RWPE2 (cell line): ENCODE measurements around the gene PPIC.

Source experiments
- ATAC-seq: fragments of 200-7000 bp; cut with Tn5 transposase; 3 replicates; pipeline ENCODE4 v1.9.1; 2021; ENCODE audit warnings: low read depth
- DNase-seq: peaks from one replicate; pipeline ENCODE4 v3.0.0-alpha.2; 2020; ENCODE audit warnings: low spot score
- H3K27ac ChIP-seq: fragments of 450-650 bp; 2 replicates; pipeline ENCODE4 v1.5.1; 2017; ENCODE audit warnings: mild to moderate bottlenecking; ENCODE audit not compliant: poor library complexity, severe bottlenecking
- H3K27me3 ChIP-seq: fragments of 250-450 bp; sonication (Bioruptor Pico); 2 replicates; pipeline ENCODE4 v1.5.1; 2021; ENCODE audit warnings: mild to moderate bottlenecking, moderate library complexity; ENCODE audit not compliant: insufficient read depth, poor library complexity, severe bottlenecking
- H3K36me3 ChIP-seq: fragments of 250-450 bp; sonication (Bioruptor Pico); 2 replicates; pipeline ENCODE4 v1.5.1; 2020; ENCODE audit warnings: low read depth, mild to moderate bottlenecking, moderate library complexity
- H3K4me1 ChIP-seq: fragments of 250-450 bp; sonication (Bioruptor Pico); 2 replicates; pipeline ENCODE4 v1.5.1; 2021; ENCODE audit warnings: mild to moderate bottlenecking, moderate library complexity; ENCODE audit not compliant: insufficient read depth, poor library complexity, severe bottlenecking
- H3K4me3 ChIP-seq: fragments of 250-450 bp; sonication (Bioruptor Pico); 2 replicates; pipeline ENCODE4 v1.5.1; 2021; ENCODE audit warnings: mild to moderate bottlenecking, moderate library complexity; ENCODE audit not compliant: severe bottlenecking
- H3K9me3 ChIP-seq: fragments of 250-450 bp; sonication (Bioruptor Pico); 2 replicates; pipeline ENCODE4 v1.5.1; 2021; ENCODE audit warnings: mild to moderate bottlenecking, moderate library complexity; ENCODE audit not compliant: severe bottlenecking
- TF ChIP-seq, protein P1 (sequence below): fragments of 450-650 bp; IDR thresholded peaks from one replicate; pipeline ENCODE4 v1.5.1; 2017; ENCODE audit warnings: mild to moderate bottlenecking, moderate library complexity; ENCODE audit not compliant: poor library complexity, severe bottlenecking

Gene PPIC

DNA sequence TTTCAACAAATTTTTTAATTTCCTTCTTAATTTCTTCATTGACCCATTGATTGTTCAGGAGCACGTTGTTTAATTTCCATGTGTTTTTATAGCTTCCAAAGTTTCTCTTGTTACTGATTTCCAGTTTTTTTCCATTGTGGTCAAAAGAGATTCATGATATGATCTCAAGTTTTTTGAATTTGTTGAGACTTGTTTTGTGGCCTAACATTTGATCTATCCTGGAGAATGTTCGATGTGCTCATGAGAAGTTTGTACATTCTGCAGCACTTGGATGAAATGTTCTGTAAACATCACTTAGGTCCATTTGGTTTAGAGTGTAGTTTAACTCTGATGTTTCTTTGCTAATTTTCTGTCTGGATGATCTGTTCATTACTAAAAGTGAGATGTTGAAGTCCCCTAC, 14.7 kb upstream of the PPIC start:
- ATAC-seq = no peak
- TF ChIP-seq, protein P1, sequence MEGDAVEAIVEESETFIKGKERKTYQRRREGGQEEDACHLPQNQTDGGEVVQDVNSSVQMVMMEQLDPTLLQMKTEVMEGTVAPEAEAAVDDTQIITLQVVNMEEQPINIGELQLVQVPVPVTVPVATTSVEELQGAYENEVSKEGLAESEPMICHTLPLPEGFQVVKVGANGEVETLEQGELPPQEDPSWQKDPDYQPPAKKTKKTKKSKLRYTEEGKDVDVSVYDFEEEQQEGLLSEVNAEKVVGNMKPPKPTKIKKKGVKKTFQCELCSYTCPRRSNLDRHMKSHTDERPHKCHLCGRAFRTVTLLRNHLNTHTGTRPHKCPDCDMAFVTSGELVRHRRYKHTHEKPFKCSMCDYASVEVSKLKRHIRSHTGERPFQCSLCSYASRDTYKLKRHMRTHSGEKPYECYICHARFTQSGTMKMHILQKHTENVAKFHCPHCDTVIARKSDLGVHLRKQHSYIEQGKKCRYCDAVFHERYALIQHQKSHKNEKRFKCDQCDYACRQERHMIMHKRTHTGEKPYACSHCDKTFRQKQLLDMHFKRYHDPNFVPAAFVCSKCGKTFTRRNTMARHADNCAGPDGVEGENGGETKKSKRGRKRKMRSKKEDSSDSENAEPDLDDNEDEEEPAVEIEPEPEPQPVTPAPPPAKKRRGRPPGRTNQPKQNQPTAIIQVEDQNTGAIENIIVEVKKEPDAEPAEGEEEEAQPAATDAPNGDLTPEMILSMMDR = no peak

DNA sequence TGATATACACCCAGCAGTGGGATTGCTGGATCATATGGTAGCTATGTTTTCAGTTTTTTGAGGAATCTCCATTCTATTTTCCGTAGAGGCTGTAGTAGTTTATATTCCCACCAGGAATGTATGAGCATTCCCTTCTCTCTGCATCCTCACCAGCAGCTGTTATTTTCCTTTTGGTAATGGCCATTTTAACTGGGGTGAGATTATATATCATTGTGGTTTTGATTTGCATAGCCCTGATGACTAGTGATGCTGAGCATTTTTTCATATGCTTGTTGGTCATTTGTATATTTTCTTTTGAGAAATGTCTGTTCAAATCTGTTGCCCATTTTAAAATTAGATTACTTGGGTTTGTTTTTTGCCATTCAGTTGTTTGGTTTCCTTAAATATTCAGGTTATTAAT, 11.2 kb upstream of the PPIC start:
- Histone ChIP-seq H3K9me3 (no peaks in the 10 kb centered on the region), H3K4me1 (no peaks in the 10 kb centered on the region), H3K27ac (no peak overlapping the region), H3K4me3 (no peak overlapping the region), H3K27me3 (peaks cover 10% of the 10 kb centered on the region), H3K36me3 (no peaks in the 10 kb centered on the region)
- DNase-seq (no peak), ATAC-seq (no peak)
- TF ChIP-seq, protein P1 = no peak

More for the DNA sequence above, 14.7 kb upstream of the PPIC start:
- Histone ChIP-seq H3K4me3 (no peak overlapping the region), H3K9me3 (no peaks in the 10 kb centered on the region), H3K27ac (no peak overlapping the region), H3K27me3 (peaks cover 2% of the 10 kb centered on the region), H3K36me3 (no peaks in the 10 kb centered on the region), H3K4me1 (no peaks in the 10 kb centered on the region)
- no peak for DNase-seq

DNA sequence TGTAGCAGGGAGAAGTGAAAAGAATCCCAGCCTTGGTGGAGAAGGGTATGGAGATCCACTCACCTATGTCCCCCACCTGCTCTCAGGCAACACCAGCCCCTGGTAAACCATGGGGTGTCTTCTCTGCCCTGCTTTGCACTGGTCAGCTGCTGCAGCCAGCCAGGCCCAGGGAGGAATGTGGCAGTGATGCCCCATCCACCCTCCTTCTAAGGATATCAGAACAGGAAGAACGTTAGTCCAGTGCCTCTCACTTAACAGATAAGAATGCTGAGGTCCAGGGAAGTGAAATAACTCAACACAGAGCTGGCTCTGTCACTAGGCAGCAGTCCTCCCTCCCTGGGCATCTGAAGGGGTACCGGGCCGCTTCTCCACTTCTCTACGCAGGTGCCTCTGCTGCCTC, 9.7 kb upstream of the PPIC start:
- peaks cover 9% of the 10 kb centered on the region for H3K27me3 ChIP-seq
- DNase-seq (no peak), ATAC-seq (peak; percentile 38; the same call in 1 of the 3 replicates)
- no peak overlapping the region for H3K4me3 ChIP-seq
- no peaks in the 10 kb centered on the region for H3K9me3 ChIP-seq
- no peak overlapping the region for H3K27ac ChIP-seq
- TF ChIP-seq, protein P1 = no peak
- no peaks in the 10 kb centered on the region for H3K4me1 ChIP-seq
- no peaks in the 10 kb centered on the region for H3K36me3 ChIP-seq

DNA sequence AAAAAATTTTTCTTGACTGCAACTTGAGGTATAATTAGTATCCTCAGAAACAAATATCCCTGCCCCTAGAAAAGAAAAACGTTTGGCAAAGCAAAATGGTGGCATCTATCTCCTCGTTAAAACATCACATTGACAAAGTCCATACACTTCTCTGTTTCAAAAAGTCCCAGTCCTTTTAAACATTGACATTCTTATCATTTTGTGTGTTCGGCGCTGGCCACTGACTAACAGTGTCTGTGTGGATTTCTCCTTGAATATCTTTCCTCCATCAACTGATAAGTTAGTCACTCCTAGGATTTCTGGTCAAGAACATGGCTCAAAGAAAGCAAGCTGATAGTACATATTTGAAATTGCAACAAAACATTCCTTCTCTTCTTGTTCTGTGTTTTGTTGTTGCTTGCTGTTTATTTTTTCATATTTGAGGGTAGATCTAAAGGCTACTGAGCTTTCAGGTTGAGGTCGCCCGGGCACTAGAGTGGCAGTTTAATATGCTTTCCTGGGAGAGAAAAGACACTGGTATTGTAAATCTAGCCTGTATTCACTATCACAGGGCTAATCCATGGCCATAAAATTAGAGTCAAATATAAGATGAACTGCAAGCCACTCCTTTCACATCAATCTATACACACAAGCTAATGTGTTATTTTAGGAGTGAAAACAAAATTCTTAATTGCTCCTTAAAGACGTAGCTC, 8.5 kb upstream of the PPIC start:
- Histone ChIP-seq H3K9me3 (no peaks in the 10 kb centered on the region), H3K27ac (no peak overlapping the region), H3K4me1 (no peaks in the 10 kb centered on the region), H3K36me3 (no peaks in the 10 kb centered on the region), H3K4me3 (no peak overlapping the region), H3K27me3 (peaks cover 7% of the 10 kb centered on the region)
- TF ChIP-seq, protein P1 = no peak
- ATAC-seq = no peak
- no peak for DNase-seq

DNA sequence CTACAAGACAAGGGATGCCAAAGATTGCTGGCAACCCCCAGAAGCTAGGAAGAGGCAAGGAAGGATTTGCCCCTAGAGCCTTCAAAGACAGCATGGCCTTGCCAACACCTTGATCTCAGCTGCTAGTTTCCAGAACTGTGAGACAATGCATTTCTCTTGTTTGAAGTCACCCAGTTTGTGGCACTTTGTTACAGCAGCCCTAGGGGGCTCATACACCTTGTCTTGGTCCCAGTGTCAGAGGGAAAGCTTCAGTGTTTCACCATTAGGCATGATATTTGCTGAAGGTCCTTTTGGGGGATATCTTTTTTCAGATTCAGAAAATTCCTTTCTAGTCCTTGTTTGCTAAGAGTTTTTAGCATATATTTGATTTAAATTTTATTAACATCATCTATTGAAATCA, 3.1 kb upstream of the PPIC start:
- TF ChIP-seq, protein P1 = no peak

More for the DNA sequence above, 3.1 kb upstream of the PPIC start:
- Histone ChIP-seq H3K4me1 (peaks cover 6% of the 10 kb centered on the region), H3K9me3 (no peaks in the 10 kb centered on the region), H3K36me3 (no peaks in the 10 kb centered on the region), H3K27ac (no peak overlapping the region), H3K4me3 (no peak overlapping the region), H3K27me3 (peaks cover 7% of the 10 kb centered on the region)
- DNase-seq (no peak), ATAC-seq (no peak)
